ENCODE measurements around the gene DPYD.

The DPYD gene

DNA sequence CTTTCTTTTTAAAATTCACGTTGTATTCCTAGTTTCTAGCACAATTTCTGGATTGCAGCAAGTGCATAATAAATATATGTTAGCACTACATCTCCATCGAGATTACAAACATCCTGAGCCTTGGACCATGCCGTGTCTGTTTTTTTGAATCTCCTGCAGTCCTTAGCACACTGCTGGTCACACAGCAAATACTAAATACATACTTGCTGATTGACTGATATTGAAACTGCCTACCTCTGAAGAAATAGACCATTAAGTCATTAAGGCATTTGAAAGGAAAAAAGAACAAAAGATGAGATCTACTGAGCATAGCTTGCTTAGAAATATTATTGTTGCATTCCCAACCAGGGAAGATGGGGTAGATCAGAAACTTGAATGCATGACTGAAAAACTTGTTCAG is 830.1 kb downstream of the DPYD start:
- Mint-ChIP-seq H3K27me3 (no peaks in the 10 kb centered on the region), H3K27ac (no peak overlapping the region), H3K36me3 (ENCODE audit: low read depth) (no peaks in the 10 kb centered on the region), H3K4me1 (no peaks in the 10 kb centered on the region), H3K9me3 (no peaks in the 10 kb centered on the region), H3K4me3 (no peak overlapping the region)
- no peak for DNase-seq
- no peak for ATAC-seq

DNA sequence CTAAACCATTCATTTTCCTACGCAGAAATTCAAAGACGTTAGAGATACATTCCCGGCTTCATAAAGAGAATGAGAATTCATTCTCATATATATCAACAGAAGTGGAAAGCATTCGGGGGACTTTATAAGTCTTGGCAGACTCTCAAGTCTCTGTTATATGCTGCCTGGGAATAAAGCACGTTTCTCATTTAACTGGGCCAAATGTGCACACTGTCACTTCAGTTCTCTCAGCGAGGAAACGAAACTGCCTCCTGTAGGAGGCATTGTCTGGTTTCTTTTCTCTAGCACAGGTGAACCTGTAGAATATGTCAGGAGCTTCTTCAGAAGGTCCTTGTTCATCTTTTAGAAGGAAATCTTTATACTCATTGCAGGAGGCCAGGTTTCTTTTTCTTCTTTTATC is 831.7 kb downstream of the DPYD start:
- no peak for DNase-seq
- no peak for ATAC-seq
- no peak overlapping the region for H3K4me3 Mint-ChIP-seq
- H3K27me3 Mint-ChIP-seq: no peaks in the 10 kb centered on the region
- H3K9me3 Mint-ChIP-seq: no peaks in the 10 kb centered on the region
- H3K4me1 Mint-ChIP-seq: no peaks in the 10 kb centered on the region
- no peak overlapping the region for H3K27ac Mint-ChIP-seq
- no peaks in the 10 kb centered on the region for H3K36me3 Mint-ChIP-seq (ENCODE audit: low read depth)

DNA sequence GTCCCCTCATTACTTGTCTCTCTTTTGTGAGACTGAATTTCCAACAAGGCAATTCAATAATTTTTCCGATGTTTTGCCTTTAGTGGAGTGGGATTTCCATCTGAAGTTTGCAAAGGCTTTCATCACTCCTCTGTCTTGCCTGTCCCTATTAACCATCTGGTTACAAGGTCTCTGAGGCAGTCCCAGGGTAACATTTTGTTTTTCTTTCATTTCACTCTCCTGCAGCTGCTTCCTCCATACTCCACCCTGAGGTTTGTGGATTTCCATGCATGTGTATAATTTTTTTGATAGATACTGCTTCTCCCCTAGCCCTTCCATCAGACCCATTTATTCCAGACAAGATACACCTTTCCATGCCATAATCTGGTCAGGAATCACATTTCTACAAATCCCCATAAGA is 832.4 kb downstream of the DPYD start:
- DNase-seq (no peak), ATAC-seq (no peak)
- no peaks in the 10 kb centered on the region for H3K9me3 Mint-ChIP-seq
- H3K36me3 Mint-ChIP-seq (ENCODE audit: low read depth): no peaks in the 10 kb centered on the region
- no peaks in the 10 kb centered on the region for H3K4me1 Mint-ChIP-seq
- no peak overlapping the region for H3K27ac Mint-ChIP-seq
- no peak overlapping the region for H3K4me3 Mint-ChIP-seq
- no peaks in the 10 kb centered on the region for H3K27me3 Mint-ChIP-seq

DNA sequence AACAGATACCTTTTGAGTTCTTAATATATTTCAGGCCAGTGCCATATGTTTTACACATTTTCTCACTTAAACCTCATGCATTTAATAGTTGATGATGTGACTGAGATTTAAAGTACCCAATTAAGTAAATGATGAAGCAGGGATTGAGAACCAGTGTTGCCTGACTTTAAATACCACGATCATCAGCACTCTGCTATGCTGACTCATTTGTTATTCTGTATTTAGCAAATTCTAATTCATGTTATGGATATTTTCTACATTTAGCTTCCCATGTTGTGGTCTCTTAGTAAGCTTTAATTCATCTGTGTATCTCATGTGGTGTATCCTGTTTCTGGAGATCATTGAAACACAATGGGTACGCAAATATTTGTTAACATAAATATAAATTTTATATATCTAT is 836.3 kb downstream of the DPYD start:
- DNase-seq: no peak
- Mint-ChIP-seq H3K4me3 (no peak overlapping the region), H3K36me3 (ENCODE audit: low read depth) (no peaks in the 10 kb centered on the region), H3K27ac (no peak overlapping the region), H3K4me1 (no peaks in the 10 kb centered on the region), H3K27me3 (no peaks in the 10 kb centered on the region), H3K9me3 (no peaks in the 10 kb centered on the region)
- ATAC-seq: no peak

DNA sequence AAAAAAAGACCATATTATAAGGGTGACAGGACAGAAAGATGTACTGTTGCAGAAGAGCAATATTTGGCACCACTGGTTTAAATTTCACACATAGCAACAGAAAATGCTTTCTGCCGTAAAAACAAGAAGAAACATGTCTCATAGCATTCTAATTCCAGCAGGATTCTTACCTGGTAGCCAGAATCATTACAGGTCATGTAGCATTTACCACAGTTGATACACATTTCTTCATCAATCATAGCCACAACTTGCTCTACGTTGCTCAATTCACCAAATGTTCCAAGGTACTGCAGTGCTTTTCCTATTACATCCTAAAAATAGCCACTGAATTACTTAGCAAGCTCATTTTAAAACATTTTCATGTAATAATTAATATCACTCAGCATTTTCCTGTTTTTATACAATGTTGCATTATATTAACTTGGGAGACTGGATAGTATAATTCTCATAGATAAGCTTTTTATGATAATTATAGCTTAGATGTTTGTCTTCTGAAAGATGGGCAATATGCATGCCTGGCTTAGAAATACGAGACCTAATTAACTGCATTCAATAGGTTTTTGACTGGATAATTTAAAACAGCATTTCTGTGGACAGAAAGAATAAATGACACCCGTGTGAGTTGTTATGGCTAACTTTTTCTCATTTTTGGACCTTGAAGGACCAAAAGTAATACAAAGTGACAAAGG is 838.5 kb downstream of the DPYD start:
- Mint-ChIP-seq H3K27ac (no peak overlapping the region), H3K27me3 (no peaks in the 10 kb centered on the region), H3K4me3 (no peak overlapping the region), H3K36me3 (ENCODE audit: low read depth) (peaks cover 3% of the 10 kb centered on the region), H3K4me1 (no peaks in the 10 kb centered on the region), H3K9me3 (no peaks in the 10 kb centered on the region)
- DNase-seq: no peak
- no peak for ATAC-seq

GRCh38 chr1:97078872-97079271 is 842.0 kb downstream of the DPYD start:
- Mint-ChIP-seq H3K27ac (no peak overlapping the region), H3K27me3 (no peaks in the 10 kb centered on the region), H3K4me3 (no peak overlapping the region), H3K4me1 (no peaks in the 10 kb centered on the region), H3K9me3 (no peaks in the 10 kb centered on the region), H3K36me3 (ENCODE audit: low read depth) (peaks cover 3% of the 10 kb centered on the region)
- DNase-seq: no peak
- no peak for ATAC-seq

GRCh38 chr1:97077221-97077620 is 843.6 kb downstream of the DPYD start:
- Mint-ChIP-seq H3K27me3 (no peaks in the 10 kb centered on the region), H3K9me3 (no peaks in the 10 kb centered on the region), H3K36me3 (ENCODE audit: low read depth) (peaks cover 3% of the 10 kb centered on the region), H3K27ac (no peak overlapping the region), H3K4me1 (no peaks in the 10 kb centered on the region), H3K4me3 (no peak overlapping the region)
- DNase-seq (no peak), ATAC-seq (no peak)

GRCh38 chr1:97074771-97075170 is 846.1 kb downstream of the DPYD start:
- Mint-ChIP-seq H3K9me3 (no peaks in the 10 kb centered on the region), H3K4me1 (no peaks in the 10 kb centered on the region), H3K27me3 (no peaks in the 10 kb centered on the region), H3K4me3 (no peak overlapping the region), H3K36me3 (ENCODE audit: low read depth) (peaks cover 3% of the 10 kb centered on the region), H3K27ac (no peak overlapping the region)
- no peak for DNase-seq
- no peak for ATAC-seq

GRCh38 chr1:97073936-97074335 is 846.9 kb downstream of the DPYD start:
- no peaks in the 10 kb centered on the region for H3K27me3 Mint-ChIP-seq
- H3K36me3 Mint-ChIP-seq (ENCODE audit: low read depth): peaks cover 1% of the 10 kb centered on the region
- DNase-seq: no peak
- no peaks in the 10 kb centered on the region for H3K9me3 Mint-ChIP-seq
- H3K27ac Mint-ChIP-seq: no peak overlapping the region
- H3K4me3 Mint-ChIP-seq: no peak overlapping the region
- ATAC-seq: no peak
- no peaks in the 10 kb centered on the region for H3K4me1 Mint-ChIP-seq

- ATAC-seq: no peak
- no peaks in the 10 kb centered on the region for H3K9me3 Mint-ChIP-seq
- no peak overlapping the region for H3K27ac Mint-ChIP-seq
- H3K4me1 Mint-ChIP-seq: no peaks in the 10 kb centered on the region
- H3K4me3 Mint-ChIP-seq: no peak overlapping the region
- no peaks in the 10 kb centered on the region for H3K27me3 Mint-ChIP-seq
- no peak for DNase-seq
- no peaks in the 10 kb centered on the region for H3K36me3 Mint-ChIP-seq (ENCODE audit: low read depth)
These were observed 847.7 kb downstream of the DPYD start for GRCh38 chr1:97073169-97073568.

DNA sequence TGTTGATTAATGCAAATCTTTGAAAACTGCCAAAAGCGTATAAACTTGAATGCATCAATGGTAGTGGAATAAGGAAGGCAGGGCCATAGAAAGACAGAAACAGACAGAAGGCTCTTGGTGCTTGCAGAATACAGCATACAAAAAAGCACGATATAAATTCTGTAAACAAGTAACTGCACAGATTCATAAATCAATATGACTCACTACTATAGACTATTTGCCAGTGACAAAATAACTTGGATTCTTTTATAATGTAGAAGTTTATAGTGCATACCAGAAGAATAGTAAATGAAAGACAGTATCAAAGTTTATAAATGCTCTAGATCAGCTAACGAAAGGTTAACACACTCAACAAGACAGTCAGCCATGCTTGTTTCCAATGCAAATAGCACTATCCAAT is 849.7 kb downstream of the DPYD start:
- no peak for DNase-seq
- no peak for ATAC-seq
- H3K9me3 Mint-ChIP-seq: peaks cover 4% of the 10 kb centered on the region
- H3K4me1 Mint-ChIP-seq: no peaks in the 10 kb centered on the region
- no peak overlapping the region for H3K4me3 Mint-ChIP-seq
- H3K27me3 Mint-ChIP-seq: no peaks in the 10 kb centered on the region
- H3K36me3 Mint-ChIP-seq (ENCODE audit: low read depth): no peaks in the 10 kb centered on the region
- no peak overlapping the region for H3K27ac Mint-ChIP-seq

GRCh38 chr1:97070376-97070775 is 850.5 kb downstream of the DPYD start:
- Mint-ChIP-seq H3K9me3 (peaks cover 11% of the 10 kb centered on the region), H3K36me3 (ENCODE audit: low read depth) (no peaks in the 10 kb centered on the region), H3K27me3 (no peaks in the 10 kb centered on the region), H3K27ac (no peak overlapping the region), H3K4me1 (no peaks in the 10 kb centered on the region), H3K4me3 (no peak overlapping the region)
- ATAC-seq: no peak
- no peak for DNase-seq

GRCh38 chr1:97069312-97069711 is 851.5 kb downstream of the DPYD start:
- Mint-ChIP-seq H3K4me1 (no peaks in the 10 kb centered on the region), H3K9me3 (peaks cover 11% of the 10 kb centered on the region), H3K4me3 (no peak overlapping the region), H3K27me3 (no peaks in the 10 kb centered on the region), H3K36me3 (ENCODE audit: low read depth) (no peaks in the 10 kb centered on the region), H3K27ac (no peak overlapping the region)
- no peak for DNase-seq
- ATAC-seq: no peak

DNA sequence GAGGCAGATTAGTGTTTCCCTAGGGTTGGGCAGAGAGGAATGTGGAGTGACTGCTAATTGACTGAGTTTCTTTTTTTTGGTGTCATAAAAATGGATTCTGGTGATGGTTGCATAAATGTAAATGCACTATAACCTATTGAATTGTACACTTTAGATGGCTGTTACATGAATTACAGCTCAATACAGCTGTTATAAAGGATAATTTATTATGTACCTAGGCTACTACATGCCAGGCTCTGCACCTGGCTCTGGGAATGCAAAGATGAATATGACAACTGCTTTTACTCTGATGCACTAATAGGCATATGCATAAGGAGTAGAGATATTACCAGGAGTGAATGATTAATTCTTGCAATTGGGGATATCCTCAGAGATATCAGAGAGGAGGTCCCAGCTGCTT is 854.0 kb downstream of the DPYD start:
- no peak for DNase-seq
- no peak overlapping the region for H3K4me3 Mint-ChIP-seq

GRCh38 chr1:97063532-97063931 is 857.3 kb downstream of the DPYD start:
- DNase-seq (no peak), ATAC-seq (no peak)
- no peaks in the 10 kb centered on the region for H3K36me3 Mint-ChIP-seq (ENCODE audit: low read depth)
- no peak overlapping the region for H3K4me3 Mint-ChIP-seq
- no peaks in the 10 kb centered on the region for H3K27me3 Mint-ChIP-seq
- no peaks in the 10 kb centered on the region for H3K4me1 Mint-ChIP-seq
- H3K9me3 Mint-ChIP-seq: peaks cover 19% of the 10 kb centered on the region
- H3K27ac Mint-ChIP-seq: no peak overlapping the region

More for the DNA sequence above, 854.0 kb downstream of the DPYD start:
- Mint-ChIP-seq H3K4me1 (no peaks in the 10 kb centered on the region), H3K27me3 (no peaks in the 10 kb centered on the region), H3K36me3 (ENCODE audit: low read depth) (no peaks in the 10 kb centered on the region), H3K27ac (no peak overlapping the region), H3K9me3 (peaks cover 11% of the 10 kb centered on the region)
- no peak for ATAC-seq

- H3K27me3 Mint-ChIP-seq: no peaks in the 10 kb centered on the region
- H3K4me3 Mint-ChIP-seq: no peak overlapping the region
- DNase-seq (no peak), ATAC-seq (no peak)
- H3K27ac Mint-ChIP-seq: no peak overlapping the region
- no peaks in the 10 kb centered on the region for H3K36me3 Mint-ChIP-seq (ENCODE audit: low read depth)
- H3K4me1 Mint-ChIP-seq: no peaks in the 10 kb centered on the region
- peaks cover 17% of the 10 kb centered on the region for H3K9me3 Mint-ChIP-seq
These were observed 859.2 kb downstream of the DPYD start for GRCh38 chr1:97061604-97062003.

All from activated naive CD8-positive, alpha-beta T cell treated with anti-CD3 and anti-CD28 coated beads, Interleukin-2, amount 50 U/mL, for 24 hours (primary cell).